HL-60/S4 (cell line): ENCODE measurements around the gene FUBP3.
"Not testable (repeated sequence)": the region's sequence is repeated elsewhere in the genome, so short reads cannot be mapped to it uniquely, and the experiment has no call there.

Experiments used
- in situ Hi-C: fragments of 300-500 bp; cut with MboI; formaldehyde crosslinking; loops from 2 replicates; pipeline ENCODE4 v1.14.3; 2022; ENCODE audit warnings: low sequenced_read_pairs

The FUBP3 gene

DNA sequence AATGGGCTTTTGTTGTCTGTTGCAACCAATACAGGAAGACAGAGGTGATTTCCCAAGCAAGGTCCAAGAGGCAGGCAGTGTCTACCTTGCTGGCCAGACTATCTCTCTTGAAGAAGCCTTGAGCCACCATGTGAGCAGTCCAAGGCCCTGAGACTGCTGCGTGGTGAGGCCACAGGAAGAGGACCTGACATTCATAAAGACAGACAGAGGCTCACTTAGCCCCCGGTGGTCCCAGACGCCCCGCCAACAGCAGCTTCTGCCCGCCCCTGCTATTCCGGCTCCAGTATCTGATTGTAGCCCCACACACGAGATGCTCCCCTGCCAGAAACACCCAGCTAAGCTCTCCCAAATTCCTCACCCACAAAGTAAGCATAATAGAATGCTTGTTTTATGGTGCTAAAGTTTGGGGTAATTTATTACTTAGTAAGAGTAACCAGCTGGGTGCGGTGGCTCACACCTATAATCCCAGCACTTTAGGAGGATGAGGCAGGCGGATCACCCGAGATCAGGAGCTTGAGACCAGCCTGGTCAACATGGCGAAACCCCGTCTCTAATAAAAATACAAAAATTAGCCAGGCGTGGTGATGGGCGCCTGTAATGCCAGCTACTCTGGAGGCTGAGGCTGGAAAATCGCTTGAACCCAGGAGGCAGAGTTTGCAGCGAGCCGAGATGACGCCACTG is 22.8 kb upstream of the FUBP3 start:
- in situ Hi-C loops: no loop called here

DNA sequence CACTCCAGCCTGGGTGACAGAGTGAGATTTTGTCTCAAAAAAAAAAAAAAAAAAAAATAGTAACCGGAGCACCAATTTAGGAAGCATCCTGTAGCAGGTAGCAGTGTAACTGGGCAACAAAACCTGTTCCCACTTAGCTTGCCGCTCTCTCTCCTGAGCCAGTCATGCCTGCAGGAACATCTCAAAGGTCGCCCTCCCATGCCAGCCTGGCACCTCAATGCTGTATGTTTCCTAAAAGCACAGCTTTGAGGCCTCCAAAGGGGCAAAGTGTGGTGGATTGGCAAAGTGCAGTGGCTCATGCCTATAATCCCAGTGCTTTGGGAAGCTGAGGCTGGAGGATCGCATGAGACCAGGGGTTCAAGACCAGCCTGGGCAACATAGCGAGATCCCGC is 22.3 kb upstream of the FUBP3 start:
- in situ Hi-C loops: no loop called here

DNA sequence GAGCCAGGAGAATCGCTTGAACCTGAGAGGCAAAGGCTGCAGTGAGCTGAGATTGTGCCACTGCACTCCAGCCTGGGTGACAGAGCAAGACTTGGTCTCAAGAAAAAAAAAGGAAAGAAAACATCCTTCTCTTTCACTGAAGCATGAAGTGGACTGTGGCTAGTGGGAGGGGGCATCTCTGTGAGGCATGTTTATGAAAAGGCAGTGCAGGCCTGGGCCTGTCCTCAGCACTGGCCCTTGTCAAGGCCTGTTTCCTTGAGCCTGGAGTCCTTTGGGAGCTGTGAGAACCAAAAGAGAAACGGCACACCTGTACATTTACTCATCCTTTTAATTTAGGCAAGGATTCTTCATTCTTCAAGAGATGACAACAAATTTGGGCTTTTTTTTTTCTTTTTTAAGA is 18.3 kb upstream of the FUBP3 start:
- in situ Hi-C loops: no loop called here

DNA sequence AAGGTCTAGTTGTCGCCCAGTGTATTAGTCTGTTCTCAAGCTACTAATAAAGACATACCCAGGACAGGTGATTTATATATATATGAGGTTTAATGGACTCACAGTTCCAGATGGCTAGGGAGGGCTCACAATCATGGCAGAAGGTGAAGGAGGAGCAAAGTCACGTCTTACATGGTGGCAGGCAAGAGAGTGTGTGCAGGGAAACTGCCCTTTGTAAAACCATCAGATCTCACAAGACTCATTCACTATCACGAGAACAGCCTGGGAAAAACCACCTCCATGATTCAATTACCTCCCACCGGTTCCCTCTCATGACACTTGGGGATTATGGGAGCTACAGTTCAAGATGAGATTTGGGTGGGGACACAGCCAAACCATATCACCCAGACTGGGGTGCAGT is 16.9 kb upstream of the FUBP3 start:
- in situ Hi-C loops: not testable (repeated sequence)

DNA sequence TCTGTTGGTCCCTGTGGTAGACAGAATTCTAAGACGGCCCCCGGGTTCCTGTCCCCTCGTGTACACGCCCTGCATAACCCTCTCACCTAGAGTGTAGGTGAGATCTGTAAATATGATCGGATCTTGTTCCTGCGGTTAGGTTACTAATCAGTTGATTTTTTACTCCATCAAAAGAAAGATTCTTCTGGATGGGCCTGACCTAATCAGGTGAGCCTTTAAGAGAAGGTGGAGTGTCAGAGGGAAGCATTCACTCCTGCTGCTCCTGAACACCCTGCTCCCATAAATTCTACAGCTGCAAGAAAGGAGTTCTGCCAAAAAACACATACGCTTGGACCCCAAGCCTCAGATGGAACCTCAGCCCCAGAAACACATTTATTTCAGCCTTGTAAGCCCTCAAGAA is 15.6 kb upstream of the FUBP3 start:
- in situ Hi-C loops: no loop called here

DNA sequence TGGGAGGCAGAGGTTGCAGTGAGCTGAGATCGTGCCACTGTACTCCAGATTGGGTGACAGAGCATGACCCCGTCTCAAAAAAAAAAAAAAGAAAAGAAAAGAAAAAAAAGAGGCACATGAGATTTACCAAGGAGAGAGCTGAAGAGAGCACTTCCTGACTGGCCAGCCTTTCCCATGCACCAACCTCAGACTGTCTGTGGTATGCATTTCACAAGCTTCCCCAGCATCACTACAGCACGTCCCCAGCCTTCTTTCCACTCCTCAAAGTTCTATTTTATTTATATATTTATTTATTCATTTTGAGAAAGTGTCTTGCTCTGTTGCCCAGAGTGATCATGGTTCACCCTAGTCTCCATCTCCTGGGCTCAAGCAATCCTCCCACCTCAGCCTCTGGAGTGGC is 13.6 kb upstream of the FUBP3 start:
- in situ Hi-C loops: no loop called here

DNA sequence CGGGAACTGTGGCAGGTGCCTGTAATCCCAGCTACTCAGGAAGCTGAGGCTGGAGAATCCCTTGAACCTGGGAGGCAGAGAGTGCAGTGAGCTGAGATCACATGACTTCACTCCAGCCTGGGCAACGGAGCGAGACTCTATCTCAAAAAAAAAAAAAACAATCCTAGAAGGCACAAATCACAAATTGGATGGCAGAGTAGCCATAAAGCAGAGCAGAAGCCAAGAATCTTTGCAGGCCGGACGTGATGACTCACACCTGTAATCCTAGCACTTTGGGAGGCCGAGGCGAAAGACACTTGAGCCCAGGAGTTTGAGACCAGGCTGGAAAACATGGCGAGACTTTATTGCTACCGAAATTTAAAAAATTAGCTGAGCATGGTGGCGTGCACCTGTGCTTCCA is 9.2 kb upstream of the FUBP3 start:
- in situ Hi-C loops: no loop called here

DNA sequence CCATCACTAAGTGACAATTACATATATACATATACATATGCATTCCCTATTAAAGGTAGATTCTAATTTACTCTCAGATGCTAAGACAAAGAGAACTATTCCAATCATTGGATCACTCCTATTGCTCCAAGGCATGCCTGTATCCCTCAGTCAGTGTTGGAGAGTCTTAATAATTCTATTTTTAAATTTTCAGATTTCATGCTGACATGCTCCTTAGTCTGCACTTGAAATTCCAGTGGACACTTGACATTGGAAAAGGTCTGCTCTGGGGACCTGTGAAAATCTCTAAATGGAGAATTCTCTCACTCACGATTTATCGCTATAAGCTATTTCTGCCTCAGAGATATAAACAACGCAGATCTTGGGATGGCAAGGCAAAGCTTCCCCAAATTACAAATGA is 3.9 kb upstream of the FUBP3 start:
- in situ Hi-C loops: no loop called here

DNA sequence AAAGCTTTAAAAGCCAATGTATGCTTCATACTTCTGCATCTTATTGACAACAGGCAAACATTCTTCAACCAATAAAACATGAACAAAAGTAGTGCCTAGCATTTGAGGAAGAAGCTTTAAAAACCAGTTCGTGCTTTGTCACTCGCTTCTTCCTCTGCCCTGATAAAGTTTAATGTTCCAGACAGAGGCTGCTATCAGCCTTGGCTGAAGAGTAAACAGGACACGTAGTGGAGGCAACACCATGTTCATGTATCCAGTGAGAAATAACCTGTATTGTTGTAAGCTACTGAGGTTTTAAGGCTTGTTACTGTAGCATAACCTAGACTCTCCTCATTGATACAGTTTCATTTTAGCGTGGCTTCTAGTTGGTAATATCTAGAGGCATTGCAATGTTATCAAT is 3.2 kb upstream of the FUBP3 start:
- in situ Hi-C loops: no loop called here

DNA sequence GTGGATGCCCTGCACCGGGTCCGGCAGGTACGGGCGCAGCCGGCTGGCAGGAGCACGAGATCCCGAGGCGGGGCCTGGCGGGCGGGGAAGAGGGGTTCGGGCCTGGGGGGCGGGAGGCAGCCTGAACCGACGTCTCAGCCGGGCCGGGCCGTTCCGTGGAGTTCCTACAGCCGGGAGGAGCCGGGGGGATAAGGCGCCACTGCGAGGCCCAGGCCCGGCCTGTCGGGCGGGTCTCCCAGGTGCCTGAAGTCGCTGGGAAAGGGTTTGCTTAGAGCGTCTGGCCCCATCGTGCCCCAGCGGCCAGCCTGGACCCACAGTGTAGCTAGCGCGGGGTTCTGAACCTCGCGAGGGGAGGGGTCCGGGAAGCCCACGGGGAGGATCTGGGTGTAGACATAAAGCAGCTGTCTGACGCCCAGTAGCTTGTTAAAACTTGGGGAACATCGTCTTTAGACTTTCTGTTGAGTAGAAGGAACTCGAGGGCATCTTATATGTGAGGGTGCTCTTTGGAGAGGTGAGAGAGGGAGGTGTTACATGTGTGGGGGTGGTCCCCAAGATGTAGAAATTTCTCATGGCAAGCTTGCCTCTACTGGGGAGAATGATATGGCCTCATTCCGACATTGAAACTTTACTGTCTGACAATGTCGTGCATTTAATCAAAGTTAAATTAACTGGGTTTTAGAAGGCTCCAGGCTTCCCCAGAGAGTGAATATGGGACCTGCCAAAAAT is 524 bp downstream of the FUBP3 start:
- in situ Hi-C loops: no loop called here

DNA sequence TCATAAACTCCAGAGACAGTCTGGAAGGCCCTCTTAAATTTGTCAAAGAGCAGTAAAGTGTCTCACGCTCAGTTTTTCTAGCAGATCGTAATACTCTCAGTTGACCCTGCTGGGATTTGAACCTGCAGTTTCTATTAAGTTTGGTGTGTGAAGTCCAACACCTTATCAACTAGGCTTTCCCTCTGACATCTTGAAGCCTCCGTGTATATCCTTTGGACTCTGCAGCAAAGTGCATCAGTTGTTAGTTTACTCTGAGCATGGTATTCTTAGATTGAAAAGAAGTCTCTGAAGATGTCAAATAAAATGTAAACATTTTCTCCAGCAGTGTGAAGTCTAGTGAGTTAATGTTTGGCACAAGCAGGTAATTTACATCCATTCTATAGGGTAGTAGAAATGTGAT is 2.4 kb downstream of the FUBP3 start:
- in situ Hi-C loops: no loop called here

DNA sequence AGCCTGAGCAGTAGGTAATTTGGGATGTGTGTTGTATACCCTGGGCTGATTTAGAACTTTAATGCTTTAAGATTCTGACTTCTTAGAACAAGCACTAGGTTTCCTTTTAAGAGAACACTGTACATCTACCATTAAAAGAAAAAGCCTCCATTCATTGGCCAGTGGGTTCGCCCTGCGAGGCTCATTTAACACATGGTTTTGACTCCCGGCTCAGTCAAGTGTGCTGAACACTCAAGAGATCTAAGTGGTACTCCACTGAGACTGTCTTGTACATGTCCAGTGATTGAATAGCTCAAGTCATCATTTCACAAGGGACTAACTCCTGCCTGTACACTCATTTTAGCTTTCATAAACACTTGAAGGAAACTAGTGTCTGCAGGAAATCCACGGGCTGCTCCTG is 3.9 kb downstream of the FUBP3 start:
- in situ Hi-C loops: no loop called here

DNA sequence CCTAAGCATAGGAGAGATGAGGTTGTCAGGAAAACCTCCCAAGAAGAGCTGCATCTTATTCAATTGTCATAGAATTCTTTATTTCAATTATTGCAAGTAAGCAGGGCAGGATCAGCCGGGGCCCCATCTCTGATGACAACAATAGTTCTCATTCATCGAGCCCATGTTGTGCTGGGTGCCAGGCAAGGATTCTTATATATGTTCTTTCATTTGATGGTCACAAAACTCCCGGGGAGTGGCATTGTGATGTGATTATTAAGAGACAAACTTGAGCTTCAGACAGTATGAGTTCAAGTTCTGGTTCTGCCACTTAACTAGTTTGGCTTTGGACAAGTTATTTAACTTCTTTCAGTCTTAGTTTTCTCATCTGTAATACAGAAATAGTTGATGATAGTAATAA is 8.5 kb downstream of the FUBP3 start:
- in situ Hi-C loops: no loop called here

DNA sequence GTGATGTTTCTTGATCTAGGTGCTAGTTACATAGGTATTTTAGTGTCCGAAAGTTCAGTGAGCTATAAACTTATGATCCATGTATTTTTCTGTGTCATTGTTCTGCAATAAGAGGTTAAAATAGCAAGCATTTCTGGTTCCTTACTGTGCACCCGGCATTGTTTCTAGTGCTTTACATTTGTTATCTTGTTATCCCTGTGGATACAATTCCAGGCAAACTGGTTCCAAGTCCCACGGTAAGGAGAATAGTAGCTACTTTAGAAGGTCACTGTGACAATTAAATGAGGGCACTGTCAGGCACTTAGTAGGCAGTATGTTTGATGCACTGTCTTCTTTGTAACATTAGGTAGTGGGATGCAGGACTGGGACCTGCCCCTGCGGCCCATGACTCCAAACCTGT is 9.0 kb downstream of the FUBP3 start:
- in situ Hi-C loops: no loop called here

DNA sequence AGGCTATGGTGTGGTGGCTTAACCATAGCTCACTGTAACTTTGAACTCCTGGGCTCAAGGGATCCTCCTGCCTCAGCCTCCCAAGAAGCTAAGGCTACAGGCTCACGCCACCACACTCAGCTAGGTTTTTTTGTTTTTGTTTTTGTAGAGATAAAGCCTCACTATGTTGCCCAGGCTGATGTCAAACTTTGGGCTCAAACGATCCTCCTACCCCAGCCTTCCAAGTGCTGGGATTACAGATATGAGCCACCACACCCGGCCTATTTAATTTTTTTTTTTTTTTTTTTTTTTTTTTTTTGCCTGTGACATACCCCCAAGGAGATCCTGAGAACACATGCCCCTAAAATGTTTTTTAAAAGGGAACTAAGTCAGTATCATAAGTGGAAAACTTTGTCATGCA is 10.4 kb downstream of the FUBP3 start:
- in situ Hi-C loops: no loop called here

DNA sequence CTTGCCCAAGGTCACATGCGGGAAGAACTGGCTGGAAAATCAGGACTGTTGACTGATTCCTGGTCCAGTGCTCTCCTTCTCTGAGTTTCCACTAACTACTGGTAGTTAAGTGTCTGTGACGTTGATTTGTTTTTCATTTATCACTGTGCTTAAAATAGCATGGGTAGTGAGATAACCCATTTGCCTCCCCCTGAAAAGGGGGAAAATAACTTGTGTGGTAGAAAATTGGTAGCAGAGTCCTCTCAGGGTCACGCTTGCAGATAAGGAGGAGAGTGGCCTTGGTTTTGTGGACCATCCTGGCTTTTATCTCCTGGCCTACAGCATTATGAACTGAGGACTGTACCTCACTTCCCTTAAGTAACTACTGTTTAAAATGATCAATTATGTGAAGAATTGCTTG is 10.9 kb downstream of the FUBP3 start:
- in situ Hi-C loops: no loop called here

DNA sequence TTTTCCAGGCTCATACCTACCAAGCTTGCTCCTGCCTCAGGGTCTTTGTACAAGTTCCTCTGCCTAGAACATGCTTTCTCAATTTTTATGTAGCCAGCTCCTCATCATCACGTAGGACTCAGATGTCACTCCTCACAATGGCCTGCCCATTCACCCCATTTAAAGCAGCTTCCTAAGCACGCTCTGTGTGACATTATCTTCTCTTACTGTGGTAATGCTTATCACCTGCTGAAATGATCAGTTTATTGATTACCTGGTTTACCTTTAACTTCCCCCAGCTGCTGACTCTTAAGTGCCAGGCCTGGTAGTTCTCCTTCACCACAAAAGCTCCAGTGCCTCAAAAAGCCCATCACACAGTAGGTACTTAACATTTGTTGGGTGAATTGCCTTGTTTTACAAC is 13.6 kb downstream of the FUBP3 start:
- in situ Hi-C loops: no loop called here

DNA sequence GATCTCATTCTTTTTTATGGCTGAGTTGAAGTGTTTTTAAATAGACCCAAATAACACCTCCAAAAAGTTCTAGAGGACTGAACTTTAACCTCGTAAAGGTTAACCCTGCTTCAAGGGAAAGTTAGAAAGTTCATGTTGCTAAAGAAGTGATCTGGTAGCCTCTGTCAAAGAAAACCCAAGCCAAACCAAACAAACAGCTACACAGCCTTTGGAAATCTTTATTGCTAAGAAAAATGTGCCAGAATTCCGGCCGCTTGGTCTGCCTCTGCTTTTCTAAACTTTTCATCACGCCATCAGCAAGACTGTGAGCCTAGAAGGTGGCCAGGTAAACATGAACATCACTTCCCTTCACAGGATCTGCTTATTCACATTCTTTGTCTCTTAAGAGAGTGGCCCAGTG is 17.9 kb downstream of the FUBP3 start:
- in situ Hi-C loops: no loop called here

DNA sequence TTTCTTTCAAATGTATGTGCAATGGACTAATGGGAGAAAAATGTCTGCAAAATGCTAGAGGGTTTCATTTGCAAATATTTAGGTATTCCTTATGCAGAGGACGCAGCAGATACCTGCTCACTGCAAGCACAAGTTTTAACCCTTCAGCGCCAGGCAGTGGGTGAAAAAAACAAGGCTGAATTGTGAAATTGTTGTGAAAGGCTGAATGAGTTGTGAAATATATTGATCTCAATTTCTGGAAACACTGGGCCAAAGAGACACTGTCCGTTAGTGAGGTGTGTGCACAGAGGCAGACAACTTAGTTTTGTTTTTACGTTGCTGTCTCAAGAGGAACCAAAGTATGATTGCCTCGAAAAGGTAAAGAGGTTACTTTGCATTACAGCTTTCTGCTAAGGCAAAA is 18.8 kb downstream of the FUBP3 start:
- in situ Hi-C loops: no loop called here

DNA sequence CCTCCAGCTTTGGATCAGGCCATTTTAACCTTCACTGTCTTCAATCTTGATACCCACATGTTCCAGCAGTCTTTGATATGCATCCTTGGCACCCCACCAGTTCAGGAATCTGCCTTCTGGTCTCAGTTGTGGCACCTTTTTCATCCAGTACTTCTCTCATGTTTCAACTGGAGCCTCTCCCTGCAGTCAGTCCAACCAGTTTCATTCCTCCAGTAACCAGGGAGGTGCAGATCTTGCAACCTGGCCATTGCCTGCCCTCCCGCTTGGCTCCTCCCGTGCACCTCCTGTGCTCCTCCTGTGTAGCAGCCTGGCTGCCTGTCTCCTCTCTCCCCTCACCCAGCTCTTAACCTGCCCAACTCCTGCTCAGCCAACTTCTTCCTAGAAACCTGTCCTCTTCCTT is 20.2 kb downstream of the FUBP3 start:
- in situ Hi-C loops: no loop called here

DNA sequence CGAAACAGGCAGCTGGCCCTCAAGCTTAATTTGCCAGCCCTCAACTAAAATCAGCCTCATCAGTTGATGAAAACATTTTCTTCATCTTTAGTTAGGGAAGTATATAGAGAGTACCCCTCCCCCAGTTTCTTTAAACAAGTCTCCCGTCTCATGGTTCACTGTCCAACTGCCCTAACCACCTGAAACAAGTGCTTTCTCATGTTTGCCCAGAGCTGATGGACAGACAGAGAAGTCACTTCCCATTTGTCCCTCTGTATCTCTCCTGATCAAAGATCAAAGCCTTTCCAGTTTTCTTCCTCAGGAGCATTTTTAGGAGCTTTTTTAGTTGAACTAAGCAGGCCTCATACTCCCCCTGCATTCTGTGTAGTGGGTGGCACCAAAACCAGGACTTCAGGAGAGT is 21.7 kb downstream of the FUBP3 start:
- in situ Hi-C loops: no loop called here

DNA sequence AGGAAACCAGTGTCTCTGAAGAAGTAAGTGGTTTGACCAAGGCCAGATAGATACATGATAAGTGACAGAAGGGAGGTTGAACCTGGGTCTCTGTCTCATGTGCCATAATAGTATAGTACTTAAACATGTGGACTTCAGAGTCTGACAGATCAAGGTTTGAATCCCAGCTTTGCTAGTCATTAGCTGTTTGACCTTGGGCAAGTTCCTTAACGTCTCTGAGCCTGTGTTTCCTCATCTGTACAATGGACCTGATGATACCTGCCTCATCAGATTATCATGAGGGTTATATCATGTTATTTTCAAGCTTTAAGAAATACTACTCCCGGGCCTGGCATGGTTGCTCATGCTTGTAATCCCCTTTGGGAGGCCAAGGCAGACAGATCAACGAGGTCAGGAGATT is 24.9 kb downstream of the FUBP3 start:
- in situ Hi-C loops: no loop called here
